GM23248 (cell line): ENCODE results near the gene RIC8A.

Source experiments
- EZH2 ChIP-seq: fragments of 200-600 bp; sonication (generic); IDR thresholded peaks from 2 replicates; pipeline ENCODE4 v1.6.1; 2018; ENCODE audit warnings: antibody characterized with exemption, mild to moderate bottlenecking; ENCODE audit not compliant: insufficient read depth, poor library complexity, severe bottlenecking
- EZH2phosphoT487 ChIP-seq: fragments of 200-600 bp; sonication (generic); IDR thresholded peaks from 2 replicates; pipeline ENCODE4 v1.6.1; 2018; ENCODE audit warnings: antibody characterized with exemption, moderate library complexity, mild to moderate bottlenecking, low read depth; ENCODE audit not compliant: insufficient read depth

- TF ChIP-seq EZH2 = no peak
- TF ChIP-seq EZH2phosphoT487 = no peak
Measured at GRCh38 chr11:199782-200181, 7.7 kb upstream of the RIC8A start.
